HepG2 (cell line): ENCODE results near the gene LCTL. TPM values are rescaled to one million over a fixed set of nuclear protein-coding genes. Genes with fewer than 3 reads are reported as not detected.

Experiments
- ASH2L ChIP-seq: fragments of 300-600, 200-600 bp; sonication (generic); IDR thresholded peaks from 2 replicates; pipeline ENCODE4 v1.7.0; 2017; ENCODE audit warnings: low read depth, mild to moderate bottlenecking, moderate library complexity, mixed read lengths, low read length; ENCODE audit not compliant: insufficient read length
- BRCA1 ChIP-seq: sonication (generic); formaldehyde crosslinking; IDR thresholded peaks from 2 replicates; pipeline ENCODE4 v1.4.0; 2020; ENCODE audit warnings: missing genetic modification reagents
- GATAD1 ChIP-seq: IDR thresholded peaks from 2 replicates; pipeline ENCODE4 v1.6.1; 2016; ENCODE audit warnings: missing genetic modification reagents, missing compliant biosample characterization
- HHEX ChIP-seq: IDR thresholded peaks from 2 replicates; pipeline ENCODE4 v1.6.1; 2016; ENCODE audit warnings: control low read depth
- HNRNPK ChIP-seq: fragments of 200-400 bp; formaldehyde crosslinking; IDR thresholded peaks from 2 replicates; pipeline ENCODE4 v1.6.1; 2018; ENCODE audit warnings: low read length, low read depth, moderate library complexity, mild to moderate bottlenecking; ENCODE audit not compliant: poor library complexity, severe bottlenecking
- KDM6A ChIP-seq: IDR thresholded peaks from 2 replicates; pipeline ENCODE4 v1.6.1; 2016; ENCODE audit warnings: low read depth
- MIXL1 ChIP-seq: IDR thresholded peaks from 2 replicates; pipeline ENCODE4 v1.6.1; 2016
- POGK ChIP-seq: sonication (generic); formaldehyde crosslinking; conservative IDR thresholded peaks from 2 replicates; pipeline ENCODE4 v1.8.0; 2022; ENCODE audit warnings: mild to moderate bottlenecking, moderate library complexity, missing genetic modification reagents
- POLR2AphosphoS2 ChIP-seq: IDR thresholded peaks from 2 replicates; pipeline ENCODE4 v1.6.1; 2011; ENCODE audit warnings: low read depth, low read length, improper control_type of control experiment
- RFXAP ChIP-seq: sonication (generic); formaldehyde crosslinking; IDR thresholded peaks from 2 replicates; pipeline ENCODE4 v1.4.0; 2020; ENCODE audit warnings: missing genetic modification reagents, borderline replicate concordance
- SMYD3 ChIP-seq: sonication (generic); formaldehyde crosslinking; IDR thresholded peaks from 2 replicates; pipeline ENCODE4 v1.8.1; 2023; ENCODE audit warnings: mild to moderate bottlenecking, missing genetic modification reagents
- TAF1 ChIP-seq: sonication (generic); formaldehyde crosslinking; IDR thresholded peaks from 2 replicates; pipeline ENCODE4 v1.4.0; 2020; ENCODE audit warnings: missing genetic modification reagents
- TMF1 ChIP-seq: sonication (generic); formaldehyde crosslinking; IDR thresholded peaks from 2 replicates; pipeline ENCODE4 v1.8.1; 2022; ENCODE audit warnings: low read depth, missing genetic modification reagents
- TRIM24 ChIP-seq: sonication (generic); formaldehyde crosslinking; IDR thresholded peaks from 2 replicates; pipeline ENCODE4 v1.8.0; 2022; ENCODE audit warnings: mild to moderate bottlenecking, missing genetic modification reagents
- TSC22D2 ChIP-seq: sonication (generic); formaldehyde crosslinking; IDR thresholded peaks from 2 replicates; pipeline ENCODE4 v1.5.1; 2020; ENCODE audit warnings: missing genetic modification reagents, mild to moderate bottlenecking, borderline replicate concordance
- ZBTB39 ChIP-seq: sonication (generic); formaldehyde crosslinking; IDR thresholded peaks from 2 replicates; pipeline ENCODE4 v1.5.0; 2020; ENCODE audit warnings: missing genetic modification reagents
- ZNF207 ChIP-seq: fragments of 450-650 bp; IDR thresholded peaks from 2 replicates; pipeline ENCODE4 v1.6.1; 2016; ENCODE audit warnings: antibody characterized with exemption, borderline replicate concordance
- ZNF331 ChIP-seq: sonication (generic); formaldehyde crosslinking; IDR thresholded peaks from 2 replicates; pipeline ENCODE4 v1.4.0; 2020; ENCODE audit warnings: missing genetic modification reagents
- ZNF367 ChIP-seq: sonication (generic); formaldehyde crosslinking; IDR thresholded peaks from 2 replicates; pipeline ENCODE4 v1.4.0; 2020; ENCODE audit warnings: missing genetic modification reagents, borderline replicate concordance
- ZNF382 ChIP-seq: sonication (generic); formaldehyde crosslinking; IDR thresholded peaks from 2 replicates; pipeline ENCODE4 v1.5.0; 2020; ENCODE audit warnings: missing genetic modification reagents, mild to moderate bottlenecking, borderline replicate concordance
- ZNF709 ChIP-seq: sonication (generic); formaldehyde crosslinking; IDR thresholded peaks from 2 replicates; pipeline ENCODE4 v1.5.0; 2020; ENCODE audit warnings: mild to moderate bottlenecking, missing genetic modification reagents
- polyA plus RNA-seq, 8 experiments: library from polyadenylated mRNA; depleted of rRNA in 3 of 8; stranded (reverse) in 7 of 8; unstranded in 1 of 8; fragments of >200 nt; fragmentation: Illumina TruSeq in 4 of 8; extraction: Trizol in 4 of 8; gene quantifications; 2 replicates each; pipeline versions ENCODE4 v1.2.1 to v1.2.3, GENCODE V29; 2011 to 2016; ENCODE audit warnings: low read depth in 4 of 8, missing spikeins in 1 of 8, mixed read lengths in 1 of 8; ENCODE audit not compliant: insufficient read depth in 1 of 8
- total RNA-seq, 5 experiments: library from RNA; depleted of rRNA; stranded (reverse); fragments of >200 nt; fragmentation: Illumina TruSeq; extraction: Trizol; gene quantifications; 2 replicates each; pipeline ENCODE4 v1.2.3, GENCODE V29; 2016; ENCODE audit warnings: low read depth in 1 of 5
- TF ChIP-seq, protein P1 (sequence below): sonication (generic); formaldehyde crosslinking; IDR thresholded peaks from 2 replicates; pipeline ENCODE4 v1.5.0; 2020; ENCODE audit warnings: missing genetic modification reagents
- TF ChIP-seq, protein P2 (sequence below): sonication (generic); formaldehyde crosslinking; IDR thresholded peaks from 2 replicates; pipeline ENCODE4 v1.4.0; 2020; ENCODE audit warnings: mild to moderate bottlenecking, missing genetic modification reagents

Gene LCTL
- total and polyA plus RNA-seq, 2 of the 13 experiments (the other 11 are each of a cell fraction or from before 2014, with no cell fraction given): 0.96 to 1.4 TPM

DNA sequence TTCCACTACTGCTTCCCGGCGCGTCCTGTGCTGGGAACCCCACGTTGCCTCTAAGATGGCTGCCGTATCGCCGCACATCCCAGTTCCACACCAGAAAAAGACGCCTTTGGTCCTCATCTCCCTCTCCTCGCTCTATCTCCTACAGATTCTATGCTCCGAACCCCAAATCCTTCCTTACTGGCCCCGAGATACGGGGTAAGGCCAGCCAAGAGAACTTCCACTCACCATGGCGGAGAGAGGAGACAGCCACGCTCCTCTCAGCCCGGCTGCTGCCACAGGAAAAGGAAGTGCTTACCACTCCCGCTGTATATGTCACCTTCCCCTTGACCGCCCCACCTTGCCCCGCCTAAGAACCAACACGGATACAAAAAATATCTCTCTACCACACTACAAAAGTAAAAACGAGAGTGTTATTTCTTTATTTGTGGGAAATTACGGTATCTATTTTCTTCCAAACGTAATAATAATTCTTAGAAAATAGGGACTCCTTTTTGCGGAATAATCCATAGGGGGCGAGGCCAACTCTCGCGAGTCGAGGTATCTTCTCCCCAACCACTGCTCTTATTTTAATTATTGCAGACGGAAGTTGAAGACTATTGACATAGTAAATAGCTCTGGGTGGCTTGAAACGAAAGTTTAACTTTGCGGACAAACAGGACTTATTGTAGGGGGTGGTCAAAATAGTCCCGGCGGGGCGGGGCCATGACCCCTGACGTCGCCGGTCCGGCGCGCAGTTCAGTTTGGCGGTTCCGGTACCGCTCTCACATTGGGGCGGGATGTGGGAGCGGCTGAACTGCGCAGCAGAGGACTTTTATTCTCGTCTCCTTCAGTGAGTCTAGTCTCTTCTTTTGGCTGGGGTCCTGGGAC lies 61.0 kb downstream of the LCTL start, which contains the start of the genes RPL4 and ZWILCH (continued):
- TF ChIP-seq RFXAP (CRISPR knock-in tag) (no peak), ZNF709 (CRISPR knock-in tag) (peak; percentile 37; the same call in 1 of the 2 replicates), POGK (CRISPR knock-in tag) (peak; percentile 43; the same call in 1 of the 2 replicates), ZNF367 (CRISPR knock-in tag) (no peak), TAF1 (peak; percentile 94), TRIM24 (CRISPR knock-in tag) (no peak), BRCA1 (CRISPR knock-in tag) (no peak), POLR2AphosphoS2 (peak; percentile 72; the same call in 1 of the 2 replicates), TMF1 (no peak; the same call in 1 of the 2 replicates), SMYD3 (peak; percentile 32; the same call in 1 of the 2 replicates), ASH2L (peak; percentile 86), KDM6A (no peak), ZNF207 (no peak), ZNF331 (CRISPR knock-in tag) (no peak; the same call in 1 of the 2 replicates), GATAD1 (CRISPR knock-in tag) (peak; percentile 75; the same call in 1 of the 2 replicates), HNRNPK (no peak), HHEX (CRISPR knock-in tag) (no peak), ZNF382 (CRISPR knock-in tag) (no peak), ZBTB39 (CRISPR knock-in tag) (no peak), TSC22D2 (CRISPR knock-in tag) (peak; percentile 32; the same call in 1 of the 2 replicates), MIXL1 (CRISPR knock-in tag) (no peak; the same call in 1 of the 2 replicates)
- TF ChIP-seq, protein P1, sequence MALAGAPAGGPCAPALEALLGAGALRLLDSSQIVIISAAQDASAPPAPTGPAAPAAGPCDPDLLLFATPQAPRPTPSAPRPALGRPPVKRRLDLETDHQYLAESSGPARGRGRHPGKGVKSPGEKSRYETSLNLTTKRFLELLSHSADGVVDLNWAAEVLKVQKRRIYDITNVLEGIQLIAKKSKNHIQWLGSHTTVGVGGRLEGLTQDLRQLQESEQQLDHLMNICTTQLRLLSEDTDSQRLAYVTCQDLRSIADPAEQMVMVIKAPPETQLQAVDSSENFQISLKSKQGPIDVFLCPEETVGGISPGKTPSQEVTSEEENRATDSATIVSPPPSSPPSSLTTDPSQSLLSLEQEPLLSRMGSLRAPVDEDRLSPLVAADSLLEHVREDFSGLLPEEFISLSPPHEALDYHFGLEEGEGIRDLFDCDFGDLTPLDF (CRISPR knock-in tag): peak; percentile 48; the same call in 1 of the 2 replicates
- TF ChIP-seq, protein P2, sequence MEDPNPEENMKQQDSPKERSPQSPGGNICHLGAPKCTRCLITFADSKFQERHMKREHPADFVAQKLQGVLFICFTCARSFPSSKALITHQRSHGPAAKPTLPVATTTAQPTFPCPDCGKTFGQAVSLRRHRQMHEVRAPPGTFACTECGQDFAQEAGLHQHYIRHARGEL: no peak
